Spinal cord (tissue), 10 donors: ENCODE results near the gene ADAM19. TPM values are rescaled to one million over a fixed set of nuclear protein-coding genes. Genes with fewer than 3 reads are reported as not detected.

Experiments used
- DNase-seq, 6 donors: peaks; one replicate each; pipeline versions ENCODE4 v3.0.0 to v3.0.0-alpha.2; 2013 to 2015; ENCODE audit warnings: low spot score in 6 of 6, low read depth in 4 of 6
- H3K27ac ChIP-seq: one replicate; pipeline ENCODE4 v1.5.1; 2013; ENCODE audit warnings: low read depth, low read length, control low read depth
- H3K27me3 ChIP-seq: one replicate; pipeline ENCODE4 v1.6.1; 2013; ENCODE audit warnings: low read length; ENCODE audit not compliant: control insufficient read depth, insufficient read depth
- H3K36me3 ChIP-seq: one replicate; pipeline ENCODE4 v1.6.1; 2013; ENCODE audit warnings: low read length; ENCODE audit not compliant: control insufficient read depth, insufficient read depth
- H3K4me1 ChIP-seq: one replicate; pipeline ENCODE4 v1.6.1; 2013; ENCODE audit warnings: low read length; ENCODE audit not compliant: control insufficient read depth, insufficient read depth
- H3K4me3 ChIP-seq: one replicate; pipeline ENCODE4 v1.5.1; 2013; ENCODE audit warnings: low read depth, low read length, control low read depth
- H3K9me3 ChIP-seq: one replicate; pipeline ENCODE4 v1.6.1; 2013; ENCODE audit warnings: low read length; ENCODE audit not compliant: control insufficient read depth, insufficient read depth
- WGBS: methylation state at CpG from one replicate; pipeline ENCODE4 v1.1.5; 2013; ENCODE audit warnings: missing lambda C conversion rate; ENCODE audit not compliant: insufficient coverage; 5-methylcytosine and 5-hydroxymethylcytosine counted together
- polyA plus RNA-seq, 2 donors: library from polyadenylated mRNA; unstranded; fragments of 120-200 nt; gene quantifications; one replicate each; pipeline ENCODE4 v1.2.1, GENCODE V29; 2013; ENCODE audit not compliant: insufficient read length in 2 of 2
- total RNA-seq, 2 donors: library from RNA; depleted of rRNA in 1 of 2; stranded (reverse); fragments of 120-200 nt in 1 of 2; fragments of >200 nt in 1 of 2; gene quantifications; one replicate each; pipeline versions ENCODE4 v1.2.3 to v1.2.4, GENCODE V29; 2013 to 2014
- donor health status: healthy.

ADAM19 gene
- total and polyA plus RNA-seq, 4 donors: 11.7 to 16.2 (median 15.8) TPM

DNA sequence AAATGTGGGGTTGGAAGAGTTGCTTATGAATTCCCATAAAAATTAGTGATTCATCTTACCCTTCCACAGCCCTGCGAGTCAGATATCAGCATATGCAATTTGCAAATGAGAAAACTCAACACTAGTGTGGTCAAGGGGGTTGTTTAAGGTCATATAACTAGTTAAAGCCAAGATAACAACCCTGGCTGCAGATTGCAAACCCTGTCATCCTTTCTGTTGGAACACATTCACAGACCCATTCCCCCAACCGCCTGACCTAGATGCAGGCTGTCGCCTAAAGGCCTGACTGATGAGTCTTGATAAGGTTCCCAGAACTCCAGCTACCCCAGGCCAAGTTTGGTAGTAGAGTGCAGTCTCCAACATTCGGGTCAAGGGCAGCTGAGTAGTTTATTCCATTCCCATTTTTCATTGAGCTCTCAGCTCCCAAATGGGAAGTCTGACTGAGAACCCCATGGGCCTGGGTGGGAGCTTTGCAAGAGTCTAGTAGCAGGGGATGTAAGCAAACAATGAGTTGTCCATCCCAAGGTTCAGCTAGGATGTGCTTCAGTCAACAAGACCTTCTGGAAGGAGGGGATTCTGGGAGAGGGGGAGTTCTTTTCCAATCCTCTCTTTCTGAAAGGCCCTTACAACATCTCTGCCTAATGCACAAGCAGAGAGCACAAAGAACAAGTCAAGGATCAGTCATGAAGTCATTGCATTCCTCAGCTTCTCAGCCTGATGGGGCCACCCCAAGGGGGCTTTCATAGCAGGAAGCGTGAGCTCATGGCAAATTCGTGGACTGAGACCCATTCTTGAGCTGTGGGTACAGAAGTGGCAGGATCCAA is 40.3 kb downstream of the ADAM19 start:
- peaks cover under 1% of the 10 kb centered on the region for H3K4me1 ChIP-seq
- DNase-seq: no peak
- no peaks in the 10 kb centered on the region for H3K9me3 ChIP-seq
- no peak overlapping the region for H3K4me3 ChIP-seq
- H3K36me3 ChIP-seq: peaks cover 4% of the 10 kb centered on the region
- H3K27me3 ChIP-seq: no peaks in the 10 kb centered on the region
- peak overlapping the region; percentile 48 for H3K27ac ChIP-seq
- WGBS: 66% methylated on average over 3 of the region's 6 CpGs

DNA sequence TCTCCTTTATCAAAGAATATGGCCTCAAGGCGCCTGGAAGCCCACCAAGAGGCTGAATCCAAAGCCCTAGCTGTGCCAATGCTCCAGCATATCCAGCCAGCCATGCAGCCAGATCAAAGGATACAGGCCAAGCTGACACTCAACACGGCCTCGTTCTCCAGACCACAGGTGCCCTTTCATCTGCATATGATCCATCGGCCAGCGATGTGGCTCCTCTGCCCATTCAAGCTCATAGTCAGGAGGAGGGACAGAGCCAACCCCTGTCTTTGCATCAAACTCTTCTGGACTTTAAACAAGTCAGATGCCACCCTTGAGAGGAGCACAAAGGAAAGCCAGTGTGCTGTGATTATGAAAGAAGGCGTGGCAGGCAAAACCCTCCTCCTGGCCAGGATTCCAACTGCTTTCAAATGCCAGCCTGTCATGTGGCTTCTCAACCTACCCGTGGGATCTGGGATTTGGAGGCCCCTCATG is 42.5 kb downstream of the ADAM19 start:
- no peaks in the 10 kb centered on the region for H3K27me3 ChIP-seq
- peak in 2 of 6 donors; percentile 38 to 52 for DNase-seq
- peaks cover 6% of the 10 kb centered on the region for H3K36me3 ChIP-seq
- no peaks in the 10 kb centered on the region for H3K9me3 ChIP-seq
- H3K27ac ChIP-seq: no peak overlapping the region
- WGBS: 69% methylated on average over 4 of the region's 7 CpGs
- no peak overlapping the region for H3K4me3 ChIP-seq
- H3K4me1 ChIP-seq: peaks cover 4% of the 10 kb centered on the region

DNA sequence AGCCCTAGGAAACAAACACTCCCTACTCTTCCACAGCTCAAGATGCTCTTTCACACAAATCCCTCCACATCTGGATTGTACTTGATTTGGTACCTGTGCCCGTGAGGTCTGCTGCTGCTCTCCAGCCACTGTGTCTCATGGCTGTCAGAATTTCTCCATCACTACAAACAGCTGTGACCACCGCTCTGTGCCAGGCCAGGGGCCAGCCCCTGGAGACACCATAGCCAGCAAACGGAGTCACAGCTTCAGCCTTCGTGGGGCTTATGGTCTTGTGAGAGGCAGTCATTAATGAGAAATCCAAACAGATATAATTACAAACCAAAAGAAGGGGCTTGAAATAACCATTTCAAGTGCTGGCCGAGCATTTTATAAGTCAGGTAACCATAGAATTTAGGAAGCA is 43.6 kb downstream of the ADAM19 start:
- Histone ChIP-seq H3K9me3 (no peaks in the 10 kb centered on the region), H3K36me3 (peaks cover 6% of the 10 kb centered on the region), H3K27me3 (no peaks in the 10 kb centered on the region), H3K4me3 (no peak overlapping the region), H3K4me1 (peaks cover 6% of the 10 kb centered on the region), H3K27ac (no peak overlapping the region)
- 70% methylated on average over 1 of the region's 5 CpGs for WGBS
- DNase-seq: no peak

DNA sequence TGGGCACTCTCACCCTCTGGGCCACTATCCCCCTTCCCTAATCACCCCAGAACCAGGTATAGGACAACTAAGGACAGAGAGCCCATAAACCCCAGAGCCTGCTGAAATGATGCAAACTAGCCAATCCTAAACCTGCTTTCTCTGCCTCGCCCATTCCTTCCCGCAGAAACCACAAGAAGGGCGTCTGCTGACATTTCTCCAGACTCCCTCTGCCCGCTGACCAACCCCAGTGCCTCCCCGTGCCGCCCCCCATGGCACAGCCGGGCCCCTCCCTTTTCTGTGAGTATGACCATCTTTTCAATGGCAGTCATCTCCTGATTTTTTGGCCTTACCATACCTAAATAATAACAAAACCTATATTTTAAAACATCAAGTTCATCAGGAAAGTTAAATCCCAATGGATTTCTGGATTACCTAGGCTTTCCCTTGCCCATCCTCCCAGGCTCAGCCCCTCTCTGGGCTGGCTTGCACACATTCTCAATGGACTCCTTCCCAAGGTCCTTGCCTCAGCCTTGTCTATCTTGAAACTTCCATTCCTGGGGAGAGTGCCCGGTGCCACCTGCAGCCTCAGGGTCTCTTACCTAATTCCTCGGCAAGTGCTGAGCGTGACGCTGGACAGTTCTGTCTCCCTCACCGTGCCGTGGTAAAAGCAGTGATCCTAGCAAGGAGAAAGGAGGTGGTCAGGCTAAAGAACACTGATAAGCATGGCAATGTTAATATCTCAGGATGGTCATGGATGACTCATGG is 45.2 kb downstream of the ADAM19 start:
- 88% methylated on average over 9 of the region's 13 CpGs for WGBS
- H3K4me1 ChIP-seq: peaks cover 6% of the 10 kb centered on the region
- H3K4me3 ChIP-seq: no peak overlapping the region
- no peak for DNase-seq
- no peaks in the 10 kb centered on the region for H3K27me3 ChIP-seq
- peaks cover 6% of the 10 kb centered on the region for H3K36me3 ChIP-seq
- no peak overlapping the region for H3K27ac ChIP-seq
- H3K9me3 ChIP-seq: no peaks in the 10 kb centered on the region

DNA sequence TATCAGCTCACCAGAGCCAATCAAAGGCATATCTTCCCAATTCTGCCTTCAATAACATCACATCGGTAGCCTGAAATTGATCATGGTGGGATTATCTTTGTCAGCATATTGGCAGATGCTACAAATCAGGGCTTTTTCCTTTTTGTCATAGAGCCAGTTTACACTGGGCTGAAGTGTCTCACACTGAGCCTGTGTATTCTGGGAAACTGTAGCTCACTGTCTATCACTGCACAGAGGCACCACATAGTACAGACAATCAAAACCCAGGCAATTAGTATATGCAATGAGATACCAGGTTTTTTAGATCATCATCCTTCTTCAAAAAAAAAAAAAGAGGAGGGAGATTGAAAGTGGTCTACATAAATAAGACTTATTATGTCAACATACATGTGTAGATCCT is 46.6 kb downstream of the ADAM19 start:
- Histone ChIP-seq H3K27me3 (no peaks in the 10 kb centered on the region), H3K4me3 (no peak overlapping the region), H3K36me3 (peaks cover 6% of the 10 kb centered on the region), H3K9me3 (no peaks in the 10 kb centered on the region), H3K4me1 (peaks cover 10% of the 10 kb centered on the region), H3K27ac (no peak overlapping the region)
- WGBS: no CpG with 5 or more reads among the region's 1 CpG
- DNase-seq: peak in 1 of 6 donors; percentile 47

DNA sequence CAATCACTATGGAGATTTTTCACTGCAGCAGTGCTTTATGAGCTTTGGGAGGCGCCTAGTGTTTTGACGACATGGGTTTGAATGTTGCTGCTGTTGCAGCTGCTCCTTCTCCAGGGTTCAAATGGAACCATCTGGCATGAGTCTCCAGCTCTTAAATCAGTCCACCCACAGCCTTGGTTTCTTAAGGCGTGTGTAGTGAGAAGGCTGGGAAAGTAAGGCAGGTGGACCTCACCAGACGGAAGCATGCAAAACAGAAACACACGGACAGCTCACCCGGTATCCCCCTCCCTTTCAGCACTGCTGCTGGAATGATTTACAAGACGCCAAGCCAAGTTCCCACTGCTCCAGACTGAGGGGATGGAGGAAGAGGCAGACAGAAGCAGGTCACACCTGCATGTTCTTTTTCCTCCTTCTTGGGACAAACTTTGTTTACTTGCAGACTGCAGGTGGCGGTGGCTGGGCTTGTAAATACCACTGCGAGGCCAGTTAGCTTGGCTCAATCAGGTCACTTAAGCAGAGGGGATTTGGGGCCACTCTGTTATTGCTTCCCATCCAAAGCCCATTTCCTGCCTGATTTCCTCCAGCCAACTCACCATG is 47.4 kb downstream of the ADAM19 start:
- no peak overlapping the region for H3K4me3 ChIP-seq
- peak in 2 of 6 donors; percentile 68 to 76 for DNase-seq
- peak overlapping the region; percentile 54 for H3K27ac ChIP-seq
- no peaks in the 10 kb centered on the region for H3K27me3 ChIP-seq
- H3K4me1 ChIP-seq: peaks cover 13% of the 10 kb centered on the region
- H3K36me3 ChIP-seq: peaks cover 6% of the 10 kb centered on the region
- 30% methylated on average over 3 of the region's 9 CpGs for WGBS
- no peaks in the 10 kb centered on the region for H3K9me3 ChIP-seq

DNA sequence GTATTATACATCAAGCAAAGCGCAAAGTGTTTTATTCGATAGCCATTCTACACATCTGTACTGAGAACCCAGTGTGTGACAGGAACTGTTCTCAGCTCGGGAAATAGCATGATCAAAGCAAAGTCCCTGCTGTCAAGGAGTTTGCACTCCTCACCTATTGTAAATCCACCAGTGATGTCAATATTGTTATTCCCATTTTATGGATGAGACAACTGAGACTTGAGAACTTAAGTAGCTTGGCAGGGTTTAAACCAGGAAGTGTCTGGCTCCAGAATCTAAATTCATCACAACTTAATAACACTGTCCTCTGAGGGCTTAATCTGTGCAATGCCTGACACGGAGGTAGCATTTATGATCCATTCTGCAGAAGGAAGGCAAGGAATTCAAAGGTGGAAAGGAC is 50.7 kb downstream of the ADAM19 start:
- WGBS: no CpG with 5 or more reads among the region's 4 CpGs
- Histone ChIP-seq H3K36me3 (no peaks in the 10 kb centered on the region), H3K9me3 (no peaks in the 10 kb centered on the region), H3K4me3 (no peak overlapping the region), H3K27me3 (no peaks in the 10 kb centered on the region), H3K27ac (no peak overlapping the region), H3K4me1 (peaks cover 13% of the 10 kb centered on the region)
- no peak for DNase-seq

DNA sequence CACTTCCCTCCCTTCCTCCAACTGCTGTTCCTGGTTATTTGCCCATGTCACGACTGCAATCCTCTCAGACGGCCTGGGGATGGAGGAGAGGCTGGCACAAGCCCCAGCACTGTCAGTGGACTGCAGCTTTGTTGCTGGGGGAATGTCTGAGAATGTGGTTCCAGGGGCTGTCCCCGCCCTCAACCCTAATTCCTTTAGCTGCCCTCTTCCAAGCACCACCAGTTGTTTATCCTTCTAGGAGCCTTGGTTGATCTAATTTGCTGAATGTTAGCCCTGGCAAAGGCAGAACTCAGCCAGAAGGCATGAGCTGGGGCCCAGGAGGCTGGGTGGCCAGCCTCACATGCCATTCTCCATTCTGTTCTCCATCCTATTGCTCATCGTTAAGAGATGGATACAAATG is 51.6 kb downstream of the ADAM19 start:
- Histone ChIP-seq H3K27ac (no peak overlapping the region), H3K9me3 (no peaks in the 10 kb centered on the region), H3K4me1 (peaks cover 13% of the 10 kb centered on the region), H3K4me3 (no peak overlapping the region), H3K27me3 (no peaks in the 10 kb centered on the region), H3K36me3 (no peaks in the 10 kb centered on the region)
- whole genome bisulfite sequencing: 29% methylated on average over 1 of the region's 4 CpGs
- DNase-seq: peak in 3 of 6 donors; percentile 28 to 77 (median 56)

DNA sequence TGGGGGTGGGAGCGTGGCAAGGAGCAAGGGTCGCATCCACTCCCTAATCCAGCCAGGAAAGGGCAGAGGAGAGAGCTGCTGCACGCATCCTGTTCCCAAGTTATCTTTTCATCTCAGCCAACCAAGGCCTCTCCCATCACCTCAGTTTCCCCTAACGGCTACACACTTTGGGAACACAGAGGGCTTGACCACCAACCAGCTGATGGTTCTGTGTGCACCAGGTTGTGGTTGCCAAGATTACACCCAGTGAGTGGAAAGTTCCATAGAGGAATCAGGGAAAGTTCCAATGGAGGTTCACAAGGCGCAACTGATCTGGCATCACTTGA is 53.9 kb downstream of the ADAM19 start:
- Histone ChIP-seq H3K36me3 (peaks cover 3% of the 10 kb centered on the region), H3K4me3 (no peak overlapping the region), H3K27ac (no peak overlapping the region), H3K9me3 (no peaks in the 10 kb centered on the region), H3K4me1 (peaks cover 14% of the 10 kb centered on the region), H3K27me3 (no peaks in the 10 kb centered on the region)
- DNase-seq: no peak
- 100% methylated on average over 5 of the region's 5 CpGs for whole genome bisulfite sequencing
